Esophagus muscularis mucosa (tissue), 4 donors: Measurements from ENCODE around the gene MTM1. TPM values are rescaled to one million over a fixed set of nuclear protein-coding genes. Genes with fewer than 3 reads are reported as not detected.

Experiments used
- DNase-seq: peaks from one replicate; pipeline ENCODE4 v3.0.0-alpha.2; 2017; ENCODE audit errors: extremely low spot score
- H3K27ac ChIP-seq, 4 donors: fragments of 200-600 bp; sonication (generic); replicated peaks in 1 of 4; 1 replicate in 3 of 4; 2 replicates in 1 of 4; pipeline ENCODE4 v1.5.1; 2016 to 2019; ENCODE audit warnings: mild to moderate bottlenecking in 1 of 4
- H3K27me3 ChIP-seq, 4 donors: fragments of 200-600 bp; sonication (generic); one replicate each; pipeline versions ENCODE4 v1.5.1 to v1.6.0; 2016 to 2019
- H3K36me3 ChIP-seq, 4 donors: fragments of 200-600 bp; sonication (generic); one replicate each; pipeline ENCODE4 v1.5.1; 2016 to 2019
- H3K4me1 ChIP-seq, 4 donors: fragments of 200-600 bp; sonication (generic); one replicate each; pipeline ENCODE4 v1.5.1; 2016 to 2019
- H3K4me3 ChIP-seq, 4 donors: fragments of 200-600 bp; sonication (generic); 1 replicate in 2 of 4; 2 replicates in 2 of 4; pipeline ENCODE4 v1.5.1; 2016 to 2019; ENCODE audit warnings: mild to moderate bottlenecking in 4 of 4, moderate library complexity in 1 of 4
- H3K9me3 ChIP-seq, 4 donors: fragments of 200-600 bp; sonication (generic); 1 replicate in 3 of 4; 2 replicates in 1 of 4; pipeline ENCODE4 v1.5.1; 2016 to 2019
- CTCF ChIP-seq, 3 experiments: fragments of 200-600 bp in 2 of 3; fragments of 450-650 bp in 1 of 3; sonication (generic) in 2 of 3; IDR thresholded peaks; one replicate each; pipeline ENCODE4 v1.5.1; 2017 to 2019; ENCODE audit warnings: antibody characterized with exemption in 3 of 3, mild to moderate bottlenecking in 2 of 3, moderate library complexity in 1 of 3
- EP300 ChIP-seq: sonication (generic); formaldehyde crosslinking; IDR thresholded peaks from one replicate; pipeline ENCODE4 v1.6.1; 2017; ENCODE audit warnings: antibody characterized with exemption
- POLR2A ChIP-seq: fragments of 450-650 bp; IDR thresholded peaks from one replicate; pipeline ENCODE4 v1.6.1; 2017; ENCODE audit warnings: antibody characterized with exemption, moderate library complexity, mild to moderate bottlenecking, low read depth
- POLR2AphosphoS5 ChIP-seq, 2 donors: sonication (generic); formaldehyde crosslinking; IDR thresholded peaks; one replicate each; pipeline ENCODE4 v1.6.1; 2017; ENCODE audit warnings: antibody characterized with exemption in 2 of 2
- WGBS: methylation state at CpG from one replicate; pipeline ENCODE4 v1.1.5; 2018; 5-methylcytosine and 5-hydroxymethylcytosine counted together
- intact Hi-C: fragments of 100-400 bp; cut with DNase I; formaldehyde crosslinking; loops from one replicate; pipeline ENCODE4 v1.15.1; 2023
- total RNA-seq, 4 donors: library from RNA; depleted of rRNA; stranded (reverse); fragments of >200 nt; gene quantifications; one replicate each; pipeline versions ENCODE4 v1.1.0 to v1.2.1, GENCODE V29; 2016

Gene MTM1
- total RNA-seq, 4 donors from 2014 or later = 7.9 to 15.5 (median 11.4) TPM

GRCh38 chrX:150704030-150704613 lies 135.7 kb downstream of the MTM1 start:
- intact Hi-C loops = no loop called here
- 76% methylated on average over 3 of the region's 3 CpGs for whole genome bisulfite sequencing

GRCh38 chrX:150712619-150713018 lies 144.2 kb downstream of the MTM1 start:
- H3K9me3 ChIP-seq = no peaks in the 10 kb centered on the region
- H3K27me3 ChIP-seq = no peaks in the 10 kb centered on the region
- intact Hi-C loops = loop anchor here (10.0 kb wide), 1 partner anchor 348 kb away; the partner anchor contains the start of gene MAMLD1
- H3K27ac ChIP-seq = no peak overlapping the region
- H3K4me1 ChIP-seq = peaks cover 4 to 9% (median 6%) of the 10 kb centered on the region in 4 donors
- DNase-seq = no peak
- H3K4me3 ChIP-seq = no peak overlapping the region
- TF ChIP-seq POLR2A (no peak), CTCF (IDR thresholded peaks at IDR 0.05) (no peak), POLR2AphosphoS5 (IDR thresholded peaks at IDR 0.05) (no peak), EP300 (no peak)
- H3K36me3 ChIP-seq = peaks cover 0 to 3% (median 0%) of the 10 kb centered on the region in 4 donors

More at GRCh38 chrX:150704030-150704613, 135.7 kb downstream of the MTM1 start:
- Histone ChIP-seq H3K4me3 (no peak overlapping the region), H3K27ac (no peak overlapping the region), H3K4me1 (no peaks in the 10 kb centered on the region), H3K9me3 (no peaks in the 10 kb centered on the region), H3K36me3 (peaks cover 0 to 3% (median 0%) of the 10 kb centered on the region in 4 donors), H3K27me3 (no peaks in the 10 kb centered on the region)
- TF ChIP-seq POLR2AphosphoS5 (IDR thresholded peaks at IDR 0.05) (no peak), POLR2A (no peak), CTCF (IDR thresholded peaks at IDR 0.05) (no peak), EP300 (no peak)
- no peak for DNase-seq

GRCh38 chrX:150715184-150715583 lies 146.8 kb downstream of the MTM1 start:
- Histone ChIP-seq H3K9me3 (no peaks in the 10 kb centered on the region), H3K27me3 (no peaks in the 10 kb centered on the region), H3K4me1 (peaks cover 4 to 9% (median 6%) of the 10 kb centered on the region in 4 donors), H3K36me3 (peaks cover 0 to 6% (median 0%) of the 10 kb centered on the region in 4 donors), H3K27ac (no peak overlapping the region), H3K4me3 (no peak overlapping the region)
- DNase-seq = no peak
- WGBS = 51% methylated on average over 3 of the region's 3 CpGs
- TF ChIP-seq EP300 (no peak), POLR2AphosphoS5 (IDR thresholded peaks at IDR 0.05) (no peak), CTCF (IDR thresholded peaks at IDR 0.05) (no peak), POLR2A (no peak)
- intact Hi-C loops = loop anchor here (10.0 kb wide), 1 partner anchor 350 kb away; the partner anchor contains the start of gene MAMLD1

GRCh38 chrX:150719621-150720020 lies 151.2 kb downstream of the MTM1 start:
- 78% methylated on average over 4 of the region's 4 CpGs for WGBS
- no peak for DNase-seq
- H3K36me3 ChIP-seq = peaks cover 0 to 6% (median 0%) of the 10 kb centered on the region in 4 donors
- H3K4me3 ChIP-seq = no peak overlapping the region
- no peaks in the 10 kb centered on the region for H3K9me3 ChIP-seq
- no peaks in the 10 kb centered on the region for H3K27me3 ChIP-seq
- peaks cover 4 to 9% (median 5%) of the 10 kb centered on the region in 4 donors for H3K4me1 ChIP-seq
- H3K27ac ChIP-seq = no peak overlapping the region
- TF ChIP-seq POLR2A (no peak), CTCF (IDR thresholded peaks at IDR 0.05) (no peak), POLR2AphosphoS5 (IDR thresholded peaks at IDR 0.05) (no peak), EP300 (no peak)
- intact Hi-C loops = loop anchor here (10.0 kb wide), 1 partner anchor 355 kb away; the partner anchor contains the start of gene MAMLD1

Other genes with a start within 250 kb of the MTM1 start
- 1 to 10 TPM; 1.6 to 5.3 (median 3.3) TPM for gene MAMLD1, start 205.3 kb upstream of the MTM1 start, total RNA-seq
- gene MTMR1, start 124.8 kb downstream of the MTM1 start, total RNA-seq = 10 to 100 TPM; 15.0 to 27.7 (median 22.1) TPM